ENCODE results near the gene DPYD. TPM values are rescaled to one million over a fixed set of nuclear protein-coding genes. Genes with fewer than 3 reads are reported as not detected.

The DPYD gene
- total RNA-seq, 2 experiments from 2014 or later = 7.5 to 7.9 TPM

GRCh38 chr1:97298966-97299365, 621.9 kb downstream of the DPYD start:
- Mint-ChIP-seq H3K27me3 (no peaks in the 10 kb centered on the region), H3K4me1 (no peaks in the 10 kb centered on the region), H3K4me3 (no peak overlapping the region), H3K36me3 (peaks cover 14% of the 10 kb centered on the region), H3K9me3 (no peaks in the 10 kb centered on the region), H3K27ac (no peak overlapping the region)
- no peak for DNase-seq

GRCh38 chr1:97297611-97298010, 623.2 kb downstream of the DPYD start:
- Mint-ChIP-seq H3K4me3 (no peak overlapping the region), H3K4me1 (no peaks in the 10 kb centered on the region), H3K9me3 (no peaks in the 10 kb centered on the region), H3K36me3 (peaks cover 18% of the 10 kb centered on the region), H3K27me3 (no peaks in the 10 kb centered on the region), H3K27ac (no peak overlapping the region)
- DNase-seq = no peak

GRCh38 chr1:97281962-97282361, 638.9 kb downstream of the DPYD start:
- Mint-ChIP-seq H3K4me1 (peaks cover 7% of the 10 kb centered on the region), H3K4me3 (no peak overlapping the region), H3K36me3 (peaks cover 40% of the 10 kb centered on the region), H3K27me3 (no peaks in the 10 kb centered on the region), H3K27ac (no peak overlapping the region), H3K9me3 (peaks cover 19% of the 10 kb centered on the region)
- no peak for DNase-seq

GRCh38 chr1:97277891-97278654, 642.8 kb downstream of the DPYD start:
- DNase-seq = no peak
- H3K4me3 Mint-ChIP-seq = no peak overlapping the region
- no peaks in the 10 kb centered on the region for H3K27me3 Mint-ChIP-seq
- peaks cover 7% of the 10 kb centered on the region for H3K4me1 Mint-ChIP-seq
- H3K36me3 Mint-ChIP-seq = peaks cover 40% of the 10 kb centered on the region
- peak overlapping the region; percentile 52 for H3K27ac Mint-ChIP-seq
- peaks cover 15% of the 10 kb centered on the region for H3K9me3 Mint-ChIP-seq

- Mint-ChIP-seq H3K4me3 (no peak overlapping the region), H3K27me3 (no peaks in the 10 kb centered on the region), H3K27ac (no peak overlapping the region), H3K36me3 (peaks cover 24% of the 10 kb centered on the region), H3K4me1 (no peaks in the 10 kb centered on the region), H3K9me3 (peaks cover 8% of the 10 kb centered on the region)
- DNase-seq = no peak
Observed at GRCh38 chr1:97271916-97272788, 648.7 kb downstream of the DPYD start.

GRCh38 chr1:97270508-97271307, 650.1 kb downstream of the DPYD start:
- H3K27ac Mint-ChIP-seq = no peak overlapping the region
- H3K9me3 Mint-ChIP-seq = peaks cover 9% of the 10 kb centered on the region
- peaks cover 19% of the 10 kb centered on the region for H3K36me3 Mint-ChIP-seq
- no peak overlapping the region for H3K4me3 Mint-ChIP-seq
- H3K27me3 Mint-ChIP-seq = no peaks in the 10 kb centered on the region
- DNase-seq = no peak
- no peaks in the 10 kb centered on the region for H3K4me1 Mint-ChIP-seq

GRCh38 chr1:97265630-97266029, 655.2 kb downstream of the DPYD start:
- Mint-ChIP-seq H3K9me3 (peaks cover 9% of the 10 kb centered on the region), H3K4me1 (no peaks in the 10 kb centered on the region), H3K27me3 (no peaks in the 10 kb centered on the region), H3K27ac (no peak overlapping the region), H3K36me3 (peaks cover 19% of the 10 kb centered on the region), H3K4me3 (no peak overlapping the region)
- DNase-seq = no peak

GRCh38 chr1:97262842-97263241, 658.0 kb downstream of the DPYD start:
- DNase-seq = no peak
- peaks cover 10% of the 10 kb centered on the region for H3K36me3 Mint-ChIP-seq
- H3K27me3 Mint-ChIP-seq = no peaks in the 10 kb centered on the region
- peaks cover 4% of the 10 kb centered on the region for H3K9me3 Mint-ChIP-seq
- no peak overlapping the region for H3K4me3 Mint-ChIP-seq
- no peak overlapping the region for H3K27ac Mint-ChIP-seq
- H3K4me1 Mint-ChIP-seq = no peaks in the 10 kb centered on the region

GRCh38 chr1:97258597-97258996, 662.2 kb downstream of the DPYD start:
- Mint-ChIP-seq H3K27me3 (no peaks in the 10 kb centered on the region), H3K4me1 (peaks cover 7% of the 10 kb centered on the region), H3K36me3 (no peaks in the 10 kb centered on the region), H3K27ac (no peak overlapping the region), H3K9me3 (peaks cover 1% of the 10 kb centered on the region), H3K4me3 (no peak overlapping the region)
- DNase-seq = no peak

GRCh38 chr1:97254731-97255463, 665.9 kb downstream of the DPYD start:
- Mint-ChIP-seq H3K27ac (no peak overlapping the region), H3K27me3 (no peaks in the 10 kb centered on the region), H3K4me3 (no peak overlapping the region), H3K36me3 (peaks cover 9% of the 10 kb centered on the region), H3K4me1 (peaks cover 7% of the 10 kb centered on the region), H3K9me3 (peaks cover 1% of the 10 kb centered on the region)
- DNase-seq = no peak

- Mint-ChIP-seq H3K4me3 (no peak overlapping the region), H3K27ac (no peak overlapping the region), H3K27me3 (no peaks in the 10 kb centered on the region), H3K9me3 (peaks cover 8% of the 10 kb centered on the region), H3K36me3 (peaks cover 14% of the 10 kb centered on the region), H3K4me1 (peaks cover 7% of the 10 kb centered on the region)
- no peak for DNase-seq
Observed at GRCh38 chr1:97252925-97253324, 667.9 kb downstream of the DPYD start.

GRCh38 chr1:97252076-97252475, 668.8 kb downstream of the DPYD start:
- no peak overlapping the region for H3K4me3 Mint-ChIP-seq
- H3K4me1 Mint-ChIP-seq = peaks cover 7% of the 10 kb centered on the region
- peaks cover 8% of the 10 kb centered on the region for H3K9me3 Mint-ChIP-seq
- H3K27ac Mint-ChIP-seq = no peak overlapping the region
- no peak for DNase-seq
- peaks cover 16% of the 10 kb centered on the region for H3K36me3 Mint-ChIP-seq
- H3K27me3 Mint-ChIP-seq = no peaks in the 10 kb centered on the region

GRCh38 chr1:97247196-97247595, 673.6 kb downstream of the DPYD start:
- no peaks in the 10 kb centered on the region for H3K27me3 Mint-ChIP-seq
- H3K4me1 Mint-ChIP-seq = no peaks in the 10 kb centered on the region
- H3K4me3 Mint-ChIP-seq = no peak overlapping the region
- H3K36me3 Mint-ChIP-seq = peaks cover 16% of the 10 kb centered on the region
- H3K27ac Mint-ChIP-seq = no peak overlapping the region
- no peak for DNase-seq
- peaks cover 7% of the 10 kb centered on the region for H3K9me3 Mint-ChIP-seq

- Mint-ChIP-seq H3K27me3 (no peaks in the 10 kb centered on the region), H3K4me3 (no peak overlapping the region), H3K9me3 (peaks cover 7% of the 10 kb centered on the region), H3K4me1 (no peaks in the 10 kb centered on the region), H3K27ac (no peak overlapping the region), H3K36me3 (peaks cover 12% of the 10 kb centered on the region)
- no peak for DNase-seq
Observed at GRCh38 chr1:97245682-97246081, 675.2 kb downstream of the DPYD start.
